Adipose tissue (tissue), 3 donors: ENCODE data around the gene SLC6A18. TPM values are rescaled to one million over a fixed set of nuclear protein-coding genes. Genes with fewer than 3 reads are reported as not detected.

Experiments
- H3K27ac ChIP-seq: one replicate; pipeline ENCODE4 v1.5.1; 2013; ENCODE audit warnings: low read depth, low read length
- WGBS, 3 donors: extraction: QIAGEN DNeasy Blood & Tissue Kit; methylation state at CpG; one replicate each; pipeline ENCODE4 v1.1.7; 2013; 5-methylcytosine and 5-hydroxymethylcytosine counted together
- polyA plus RNA-seq, 3 donors: library from polyadenylated mRNA; stranded (reverse); fragments of 200-250 nt; gene quantifications; one replicate each; pipeline ENCODE4 v1.2.3, GENCODE V29; 2013
- donor health status: healthy with polysubstance abuse.
- donor health status: Bipolar disorder and iron deficiency.
- donor health status: healthy.

The SLC6A18 gene
- polyA plus RNA-seq, 3 donors, result not detected

- H3K27ac ChIP-seq, result no peak overlapping the region
- 71 to 78% (median 74%) methylated on average over 14 of the region's 14 CpGs for WGBS, 3 donors
These were observed 17.7 kb downstream of the SLC6A18 start for GRCh38 chr5:1242733-1243486.

DNA sequence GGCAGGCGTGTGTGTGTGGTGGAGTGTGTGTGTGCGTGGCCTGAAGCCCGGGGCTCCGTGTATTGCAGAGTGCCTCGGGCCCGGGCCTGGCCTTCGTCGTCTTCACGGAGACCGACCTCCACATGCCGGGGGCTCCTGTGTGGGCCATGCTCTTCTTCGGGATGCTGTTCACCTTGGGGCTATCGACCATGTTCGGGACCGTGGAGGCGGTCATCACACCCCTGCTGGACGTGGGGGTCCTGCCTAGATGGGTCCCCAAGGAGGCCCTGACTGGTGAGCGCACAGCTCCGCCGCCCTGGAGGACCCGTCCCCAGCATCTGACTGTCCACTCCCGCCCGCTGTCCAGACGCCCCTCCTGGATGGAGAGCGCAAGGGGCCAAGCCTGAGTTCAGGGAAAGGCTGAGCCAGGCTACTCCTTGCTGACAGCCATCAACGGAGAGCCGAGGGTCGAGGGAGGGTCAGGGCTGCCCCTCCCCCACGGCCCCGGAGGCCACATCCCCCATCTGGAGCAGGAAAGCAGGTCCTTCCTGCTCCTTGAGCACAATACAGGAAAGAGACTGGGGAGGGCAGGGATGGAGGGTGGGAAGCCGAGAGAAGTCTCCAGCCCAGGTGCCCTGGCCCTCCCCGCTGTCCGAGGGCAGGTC, 18.4 kb downstream of the SLC6A18 start:
- whole genome bisulfite sequencing, 3 donors, result 40 to 49% (median 44%) methylated on average over 30 to 33 of the region's 33 CpGs

DNA sequence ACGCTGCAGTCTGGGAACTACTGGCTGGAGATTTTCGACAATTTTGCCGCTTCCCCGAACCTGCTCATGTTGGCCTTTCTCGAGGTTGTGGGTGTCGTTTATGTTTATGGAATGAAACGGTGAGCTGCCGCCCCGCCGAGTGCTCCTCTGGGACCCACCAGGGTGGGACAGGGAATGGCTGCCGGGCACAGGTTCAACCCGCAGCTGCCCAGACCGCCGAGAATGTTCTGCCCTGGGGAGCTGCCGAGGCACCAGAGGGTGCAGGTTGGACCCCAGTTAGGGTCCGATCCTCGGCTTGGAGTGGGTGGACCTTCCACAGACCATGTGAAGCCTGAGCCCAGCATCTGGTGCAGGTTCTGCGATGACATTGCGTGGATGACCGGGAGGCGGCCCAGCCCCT, 19.1 kb downstream of the SLC6A18 start:
- H3K27ac ChIP-seq, result no peak overlapping the region
- WGBS, 3 donors, result 63 to 70% (median 64%) methylated on average over 20 to 21 of the region's 21 CpGs

More for the DNA sequence above, 18.4 kb downstream of the SLC6A18 start:
- H3K27ac ChIP-seq, result no peak overlapping the region

- 44 to 62% (median 61%) methylated on average over 10 of the region's 10 CpGs for WGBS, 3 donors
- H3K27ac ChIP-seq, result no peak overlapping the region
These were observed 19.8 kb downstream of the SLC6A18 start for GRCh38 chr5:1244976-1245375.

DNA sequence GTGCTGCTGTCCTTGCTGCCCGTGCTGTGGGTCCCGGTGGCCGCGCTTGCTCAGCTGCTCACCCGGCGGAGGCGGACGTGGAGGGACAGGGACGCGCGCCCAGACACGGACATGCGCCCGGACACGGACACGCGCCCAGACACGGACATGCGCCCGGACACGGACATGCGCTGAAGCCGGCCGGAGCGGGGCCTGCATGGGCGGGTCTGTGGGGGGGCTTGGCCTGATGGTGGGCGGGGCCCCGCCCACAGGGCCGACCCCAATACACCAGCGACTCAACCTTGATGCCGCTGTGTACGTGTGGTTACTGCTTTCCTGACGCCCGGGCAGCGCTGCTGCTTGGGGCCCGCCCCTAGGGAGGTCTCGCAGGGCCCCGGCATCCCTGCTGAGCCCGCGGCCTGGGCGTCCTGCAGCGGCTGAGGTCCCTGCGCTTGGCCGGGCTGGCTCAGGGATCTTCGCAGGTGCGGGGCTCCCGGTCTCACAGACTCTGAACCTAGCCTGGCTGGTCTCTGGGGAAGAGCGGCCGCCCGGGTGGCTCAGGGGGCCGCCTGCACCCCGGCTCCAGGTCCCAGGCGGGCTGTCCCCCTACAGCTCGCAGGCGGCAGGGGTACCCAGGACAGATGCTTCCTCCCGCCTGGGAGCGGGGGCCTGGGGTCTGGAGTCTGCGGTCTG, 20.9 kb downstream of the SLC6A18 start:
- no peak overlapping the region for H3K27ac ChIP-seq
- WGBS, 3 donors, result 32 to 45% (median 33%) methylated on average over 49 to 58 of the region's 58 CpGs

DNA sequence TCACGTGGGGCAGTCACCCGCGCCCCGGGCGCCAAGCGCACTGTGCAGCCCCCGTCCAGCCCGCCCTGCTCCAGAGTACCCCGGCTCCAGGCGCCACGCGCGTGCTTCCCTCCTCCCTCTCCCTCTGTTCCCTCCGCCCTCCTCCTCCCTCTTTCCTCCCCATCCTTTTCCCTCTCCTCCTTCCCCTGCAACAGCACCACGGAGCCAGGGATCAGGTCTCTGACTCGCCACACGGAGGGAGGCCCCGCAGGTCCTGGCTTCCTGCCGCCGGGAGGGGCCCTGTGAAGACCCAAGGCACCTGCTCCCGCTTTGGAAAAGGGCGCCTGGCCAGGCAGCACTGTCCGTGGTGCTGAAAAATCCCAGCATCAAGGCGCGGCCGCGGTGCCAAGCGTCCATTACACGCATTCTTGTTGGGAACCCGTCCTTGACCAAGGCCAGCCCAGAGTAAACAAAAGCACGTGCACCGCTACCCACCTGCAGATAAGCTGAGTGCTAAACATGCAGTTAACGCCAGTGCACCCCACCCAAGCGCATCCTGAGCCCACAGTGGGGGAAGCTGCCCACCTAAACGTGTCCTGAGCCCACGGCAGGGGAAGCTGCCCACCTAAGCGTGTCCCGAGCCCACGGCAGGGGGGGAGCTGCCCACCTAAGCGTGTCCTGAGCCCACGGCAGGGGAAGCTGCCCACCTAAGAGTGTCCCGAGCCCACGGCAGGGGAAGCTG, 21.7 kb downstream of the SLC6A18 start:
- WGBS, 3 donors, result 16 to 22% (median 21%) methylated on average over 43 of the region's 43 CpGs
- no peak overlapping the region for H3K27ac ChIP-seq

- WGBS, 3 donors, result 73 to 75% (median 73%) methylated on average over 6 of the region's 6 CpGs
- no peak overlapping the region for H3K27ac ChIP-seq
These were observed 22.6 kb downstream of the SLC6A18 start for GRCh38 chr5:1247811-1248210.

DNA sequence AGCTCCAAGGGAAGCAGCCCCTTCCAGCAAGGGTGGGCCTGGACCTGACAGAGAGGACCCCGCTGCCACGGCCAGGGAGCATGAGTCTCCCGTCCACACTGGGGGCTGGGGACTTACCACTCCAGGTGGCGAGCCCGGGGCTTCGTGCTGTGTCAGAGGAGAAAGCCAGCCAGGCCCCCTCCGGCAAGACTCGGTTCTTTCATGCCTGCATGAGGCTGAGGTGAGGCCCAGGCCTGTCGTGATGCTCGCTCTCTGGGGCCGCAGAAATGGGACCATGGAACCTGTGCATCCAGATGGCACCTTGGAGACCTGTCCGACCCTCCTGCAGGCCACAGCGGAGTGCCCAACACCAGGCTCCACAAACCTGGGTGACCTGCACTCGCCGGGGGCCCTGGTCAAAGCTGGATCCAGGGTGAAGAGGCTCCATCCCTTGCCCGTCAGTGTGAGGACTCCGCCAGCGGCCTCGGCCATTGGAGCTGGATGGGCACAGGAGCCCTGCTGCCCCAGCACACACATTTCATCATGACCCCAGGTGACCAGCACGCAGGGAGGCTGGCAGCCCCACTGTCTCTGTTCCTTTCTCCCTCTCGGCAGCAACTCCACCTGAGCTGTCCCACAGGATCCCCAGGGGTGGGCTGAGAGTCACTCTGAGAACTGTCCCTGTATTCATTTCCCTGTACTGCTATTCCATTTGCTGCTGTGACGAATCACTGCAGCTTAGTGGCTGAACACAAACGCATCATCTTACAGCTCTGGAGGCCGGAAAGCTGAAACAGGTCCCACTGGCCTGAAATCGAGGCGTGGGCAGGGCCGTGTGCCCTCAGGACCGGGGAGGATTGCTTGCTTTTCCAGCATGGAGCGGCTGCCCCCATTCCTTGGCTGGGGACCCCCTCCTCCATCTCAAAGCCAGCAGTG, 24.4 kb downstream of the SLC6A18 start:
- 67 to 76% (median 76%) methylated on average over 28 to 29 of the region's 29 CpGs for WGBS, 3 donors
- no peak overlapping the region for H3K27ac ChIP-seq

DNA sequence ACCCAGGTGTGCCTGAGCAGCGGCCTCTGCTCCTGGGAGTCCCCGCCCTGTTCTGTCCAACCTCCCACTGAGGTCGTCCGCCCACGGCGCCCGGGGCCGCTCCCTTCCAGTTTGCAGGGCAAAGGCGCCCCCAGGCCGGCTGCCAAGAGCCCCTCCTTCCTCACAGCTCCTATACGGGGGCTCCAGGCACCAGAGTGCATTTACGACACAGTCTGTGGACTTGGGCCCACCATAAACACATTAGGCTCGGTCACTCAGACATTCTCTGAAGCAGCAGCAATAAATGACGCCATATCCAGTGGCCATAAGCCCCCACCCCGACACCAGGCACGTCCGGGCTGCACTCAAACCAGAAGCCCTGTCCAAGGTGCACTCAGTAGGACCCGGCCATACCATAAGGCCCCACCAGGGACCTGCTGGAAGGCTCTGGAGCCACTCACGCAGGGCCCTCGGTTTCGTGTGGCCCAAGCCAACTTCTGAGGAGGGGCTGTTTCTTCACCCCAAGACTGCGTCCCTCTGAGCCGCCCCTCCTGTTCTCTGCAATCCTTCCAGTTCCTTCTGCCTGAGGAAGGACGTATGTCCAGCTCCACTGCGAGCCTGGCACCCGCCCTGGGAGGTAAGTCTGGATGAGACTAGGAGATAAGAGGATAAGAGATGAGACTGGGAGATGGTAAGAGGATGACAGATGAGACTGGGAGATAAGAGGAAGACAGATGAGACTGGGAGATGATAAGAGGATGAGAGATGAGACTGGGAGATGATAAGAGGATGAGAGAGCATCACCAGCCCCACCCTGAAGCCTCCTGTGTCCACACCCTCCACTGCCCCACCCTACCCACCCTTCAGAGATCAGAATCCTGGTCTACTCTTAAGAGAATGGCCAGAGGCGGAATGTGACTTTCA, 26.7 kb downstream of the SLC6A18 start:
- 48 to 59% (median 57%) methylated on average over 27 of the region's 27 CpGs for WGBS, 3 donors
- H3K27ac ChIP-seq, result no peak overlapping the region

DNA sequence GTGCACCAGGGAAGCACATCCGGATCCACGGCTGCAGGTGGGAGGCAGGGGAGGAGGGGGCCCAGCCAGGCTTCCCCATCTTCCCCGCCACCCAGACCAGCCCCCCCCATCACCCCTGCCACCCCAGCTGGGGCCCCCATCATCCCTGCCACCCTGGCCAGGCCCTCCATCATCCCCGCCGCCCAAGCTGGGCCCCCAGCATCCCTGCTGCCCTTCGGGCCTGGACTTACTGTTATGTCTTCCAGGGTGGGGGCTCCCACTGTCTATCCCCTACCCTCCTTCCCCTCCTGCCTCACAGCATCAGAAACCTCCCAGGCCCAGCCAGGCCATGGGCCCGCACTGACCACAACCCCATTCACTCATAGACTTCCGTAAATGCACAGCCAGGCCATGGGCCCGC, 27.5 kb downstream of the SLC6A18 start:
- 84 to 92% (median 89%) methylated on average over 9 of the region's 9 CpGs for WGBS, 3 donors
- H3K27ac ChIP-seq, result no peak overlapping the region

DNA sequence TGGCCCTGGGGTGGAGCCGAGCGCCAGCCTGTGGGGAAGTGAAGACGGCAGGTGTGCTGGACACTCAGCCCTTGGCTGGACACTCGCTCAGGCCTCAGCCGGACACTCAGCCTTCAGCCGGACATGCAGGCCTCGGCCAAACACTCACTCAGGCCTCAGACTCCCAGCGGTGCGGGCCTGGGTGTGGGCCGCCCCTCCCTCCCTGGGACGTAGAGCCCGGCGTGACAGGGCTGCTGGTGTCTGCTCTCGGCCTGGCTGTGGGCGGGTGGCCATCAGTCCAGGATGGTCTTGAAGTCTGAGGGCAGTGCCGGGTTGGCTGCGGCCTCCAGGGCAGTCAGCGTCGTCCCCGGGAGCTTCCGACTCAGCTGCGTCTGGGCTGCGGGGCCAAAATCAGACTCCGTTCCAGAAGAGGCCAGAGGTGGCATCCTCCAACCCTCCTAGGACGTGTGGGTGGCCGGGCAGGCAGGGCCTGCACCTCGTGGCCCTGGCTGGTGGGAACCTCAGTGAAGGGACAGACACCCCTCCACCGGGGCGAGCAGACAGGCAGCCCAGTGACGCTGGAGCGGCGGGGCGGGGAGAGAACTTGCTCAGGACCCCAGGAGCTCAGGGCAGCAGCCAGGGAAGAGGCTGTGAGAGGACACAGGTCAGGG, 28.4 kb downstream of the SLC6A18 start:
- WGBS, 3 donors, result 84% methylated on average over 33 of the region's 33 CpGs
- no peak overlapping the region for H3K27ac ChIP-seq

DNA sequence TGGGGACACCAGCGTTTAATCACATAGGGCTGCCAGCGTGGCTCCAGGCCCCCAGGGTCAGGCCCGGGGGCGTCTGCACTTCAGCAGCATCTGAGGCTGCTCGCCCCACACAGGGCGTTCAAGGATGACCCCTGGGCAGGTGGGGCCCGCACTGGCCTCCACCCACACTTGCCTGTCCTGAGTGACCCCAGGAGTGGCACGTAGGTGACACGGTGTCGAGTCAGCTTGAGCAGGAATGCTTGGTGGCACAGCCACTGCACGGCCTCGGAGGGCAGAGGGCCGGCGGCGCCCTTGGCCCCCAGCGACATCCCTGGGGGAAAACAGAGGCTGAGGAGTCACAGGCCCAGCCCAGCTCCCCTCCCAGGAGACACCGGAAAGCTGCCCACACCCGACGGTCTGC, 29.0 kb downstream of the SLC6A18 start:
- WGBS, 3 donors, result 85 to 86% (median 86%) methylated on average over 19 of the region's 19 CpGs

GRCh38 chr5:1255081-1255561, 29.9 kb downstream of the SLC6A18 start:
- no peak overlapping the region for H3K27ac ChIP-seq
- 63 to 73% (median 63%) methylated on average over 16 of the region's 16 CpGs for WGBS, 3 donors

More for the DNA sequence above, 29.0 kb downstream of the SLC6A18 start:
- H3K27ac ChIP-seq, result no peak overlapping the region

DNA sequence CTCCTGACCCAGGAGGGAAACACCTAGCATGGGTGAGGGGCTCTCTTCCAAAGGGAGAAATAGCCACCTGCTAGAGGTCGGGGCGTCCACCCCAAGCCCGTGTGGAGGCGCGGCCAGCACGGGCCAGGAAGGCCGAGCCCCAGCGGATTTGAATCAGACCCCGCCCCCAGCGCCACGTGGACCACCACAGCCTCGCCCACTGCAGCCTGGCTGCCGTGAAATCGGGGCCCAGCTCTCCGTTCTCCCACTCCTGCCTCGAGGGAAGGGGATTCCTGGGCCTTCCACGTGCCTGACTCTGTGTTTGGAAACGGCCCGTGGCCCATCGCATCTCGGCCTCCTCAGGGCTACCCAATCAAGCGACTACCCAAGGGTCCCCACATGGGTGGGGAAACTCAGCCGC, 31.6 kb downstream of the SLC6A18 start:
- WGBS, 3 donors, result 83 to 85% (median 83%) methylated on average over 23 of the region's 23 CpGs
- H3K27ac ChIP-seq, result no peak overlapping the region

DNA sequence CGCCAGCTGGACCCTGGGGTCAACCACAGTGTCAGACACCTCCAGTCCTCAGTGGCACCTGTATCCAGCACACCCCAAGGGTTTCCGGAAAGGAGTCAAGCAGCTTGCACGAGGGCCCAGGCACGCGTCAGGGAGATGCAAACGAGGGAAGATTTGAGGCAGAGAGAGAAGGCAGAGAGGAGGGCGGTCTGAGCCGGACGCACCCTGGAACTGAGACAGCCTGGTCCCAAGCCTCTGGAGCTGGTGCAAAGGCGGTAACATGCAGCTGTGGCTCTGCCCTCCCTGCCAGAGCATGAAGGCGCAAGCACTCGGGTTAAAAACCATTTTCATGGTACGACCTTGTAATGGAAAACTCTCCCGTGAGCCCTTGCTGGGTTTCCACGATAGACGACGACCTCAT, 32.2 kb downstream of the SLC6A18 start:
- H3K27ac ChIP-seq, result no peak overlapping the region
- 79 to 83% (median 82%) methylated on average over 17 of the region's 17 CpGs for WGBS, 3 donors

DNA sequence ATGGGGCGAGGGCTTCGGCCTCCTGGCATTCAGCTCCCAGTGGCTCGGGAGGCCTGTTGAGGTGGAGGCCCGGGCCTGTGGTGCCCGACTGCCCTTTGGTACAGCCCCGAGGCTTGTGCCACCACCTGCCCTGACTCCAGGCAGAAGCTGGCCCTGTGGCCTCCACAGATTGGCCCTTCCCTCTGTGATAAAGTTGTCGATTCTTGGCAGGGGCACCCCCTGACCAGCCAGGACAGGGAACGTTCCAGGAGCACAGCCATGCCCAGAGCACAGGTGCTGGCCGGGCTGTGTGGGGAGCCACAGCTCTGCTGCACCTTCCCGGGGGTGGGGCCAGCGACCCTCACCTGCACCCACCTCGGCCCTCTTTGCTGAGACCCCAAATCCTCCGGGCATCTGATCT, 32.7 kb downstream of the SLC6A18 start:
- H3K27ac ChIP-seq, result no peak overlapping the region
- 71 to 92% (median 85%) methylated on average over 10 to 13 of the region's 13 CpGs for WGBS, 3 donors
